Measurements from ENCODE around the gene TNIK.

TNIK gene

DNA sequence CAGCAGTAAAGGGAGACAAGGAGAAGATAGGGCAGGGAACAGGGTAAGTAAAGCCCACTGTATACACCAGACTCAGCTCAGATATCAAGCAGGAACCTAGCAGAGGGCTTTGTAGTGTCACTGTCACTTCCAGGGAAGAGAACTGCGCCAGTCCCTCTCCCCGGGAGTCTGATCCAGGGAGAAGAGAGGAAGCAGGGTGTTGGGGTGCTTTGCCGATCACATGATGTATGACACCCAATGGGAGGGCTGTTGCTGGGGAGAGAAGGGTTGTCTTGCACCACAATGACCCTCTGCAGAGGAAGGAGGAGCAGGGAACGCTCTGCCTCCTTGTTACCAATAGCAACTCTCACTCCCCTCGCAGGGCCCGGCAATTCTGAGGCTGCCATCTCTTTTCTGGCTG lies 286.5 kb downstream of the TNIK start:
- no peaks in the 10 kb centered on the region for H3K9me3 ChIP-seq (ENCODE audit: control insufficient read depth, low read length)
- H3K36me3 ChIP-seq (ENCODE audit: control insufficient read depth, insufficient read depth, low read length), result no peaks in the 10 kb centered on the region
- H3K4me3 ChIP-seq (ENCODE audit: low read length), result no peak overlapping the region
- H3K4me1 ChIP-seq (ENCODE audit: control insufficient read depth, insufficient read depth, low read length), result peaks cover 15% of the 10 kb centered on the region
- H3K27me3 ChIP-seq (ENCODE audit: control insufficient read depth, insufficient read depth, low read length), result no peaks in the 10 kb centered on the region
- H3K9ac ChIP-seq (ENCODE audit: low read length), result no peak overlapping the region

DNA sequence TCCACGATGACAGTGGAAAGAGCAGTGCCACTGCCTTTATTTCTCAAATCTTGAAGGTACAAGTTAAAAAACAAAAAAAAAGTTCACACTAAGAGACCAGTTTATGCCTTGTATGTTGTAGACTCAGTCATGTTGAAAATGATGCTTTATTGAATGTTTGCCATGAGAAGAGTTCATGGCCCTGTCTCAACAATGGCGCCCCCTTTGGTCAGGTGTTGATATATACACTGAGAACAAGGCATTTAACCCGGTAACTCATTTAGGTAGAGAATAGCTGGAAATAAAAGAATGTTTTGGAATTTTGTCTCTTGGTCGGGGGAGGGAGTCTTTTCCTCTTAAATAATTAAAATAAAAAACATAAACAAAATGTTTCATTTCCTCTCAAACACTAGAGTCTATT lies 288.1 kb downstream of the TNIK start:
- peaks cover 19% of the 10 kb centered on the region for H3K4me1 ChIP-seq (ENCODE audit: control insufficient read depth, insufficient read depth, low read length)
- no peak overlapping the region for H3K4me3 ChIP-seq (ENCODE audit: low read length)
- no peaks in the 10 kb centered on the region for H3K9me3 ChIP-seq (ENCODE audit: control insufficient read depth, low read length)

DNA sequence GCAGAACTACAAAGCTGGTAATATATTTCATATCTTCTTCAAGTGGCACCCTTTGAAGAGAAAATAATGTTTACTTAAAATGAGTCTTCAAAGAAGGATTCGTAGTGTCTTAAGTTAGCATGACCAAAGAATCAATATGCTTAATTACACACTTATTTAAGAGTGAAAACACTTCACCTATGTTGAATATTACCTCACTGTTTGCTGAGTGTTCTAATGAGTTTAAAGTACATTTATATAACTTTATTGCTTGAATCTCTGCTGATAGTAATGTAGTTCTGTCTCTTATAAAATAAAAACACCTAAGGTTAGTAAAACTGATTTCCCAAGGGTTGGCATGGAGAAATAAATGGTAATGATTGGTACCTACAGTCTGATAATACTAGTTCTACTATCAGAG lies 290.3 kb downstream of the TNIK start:
- no peaks in the 10 kb centered on the region for H3K27me3 ChIP-seq (ENCODE audit: control insufficient read depth, insufficient read depth, low read length)
- no peaks in the 10 kb centered on the region for H3K9me3 ChIP-seq (ENCODE audit: control insufficient read depth, low read length)
- H3K4me3 ChIP-seq (ENCODE audit: low read length), result no peak overlapping the region
- peaks cover 18% of the 10 kb centered on the region for H3K4me1 ChIP-seq (ENCODE audit: control insufficient read depth, insufficient read depth, low read length)
- no peak overlapping the region for H3K9ac ChIP-seq (ENCODE audit: low read length)
- no peaks in the 10 kb centered on the region for H3K36me3 ChIP-seq (ENCODE audit: control insufficient read depth, insufficient read depth, low read length)

More for the DNA sequence above, 288.1 kb downstream of the TNIK start:
- Histone ChIP-seq H3K27me3 (ENCODE audit: control insufficient read depth, insufficient read depth, low read length) (no peaks in the 10 kb centered on the region), H3K36me3 (ENCODE audit: control insufficient read depth, insufficient read depth, low read length) (no peaks in the 10 kb centered on the region), H3K9ac (ENCODE audit: low read length) (no peak overlapping the region)

- Histone ChIP-seq H3K9ac (ENCODE audit: low read length) (no peak overlapping the region), H3K4me3 (ENCODE audit: low read length) (no peak overlapping the region), H3K36me3 (ENCODE audit: control insufficient read depth, insufficient read depth, low read length) (no peaks in the 10 kb centered on the region), H3K4me1 (ENCODE audit: control insufficient read depth, insufficient read depth, low read length) (peaks cover 16% of the 10 kb centered on the region), H3K9me3 (ENCODE audit: control insufficient read depth, low read length) (no peaks in the 10 kb centered on the region), H3K27me3 (ENCODE audit: control insufficient read depth, insufficient read depth, low read length) (no peaks in the 10 kb centered on the region)
These were observed 290.8 kb downstream of the TNIK start for GRCh38 chr3:171169443-171169842.

- Histone ChIP-seq H3K9ac (ENCODE audit: low read length) (no peak overlapping the region), H3K9me3 (ENCODE audit: control insufficient read depth, low read length) (no peaks in the 10 kb centered on the region), H3K36me3 (ENCODE audit: control insufficient read depth, insufficient read depth, low read length) (no peaks in the 10 kb centered on the region), H3K4me1 (ENCODE audit: control insufficient read depth, insufficient read depth, low read length) (peaks cover 9% of the 10 kb centered on the region), H3K4me3 (ENCODE audit: low read length) (no peak overlapping the region), H3K27me3 (ENCODE audit: control insufficient read depth, insufficient read depth, low read length) (no peaks in the 10 kb centered on the region)
These were observed 291.7 kb downstream of the TNIK start for GRCh38 chr3:171168551-171168950.

DNA sequence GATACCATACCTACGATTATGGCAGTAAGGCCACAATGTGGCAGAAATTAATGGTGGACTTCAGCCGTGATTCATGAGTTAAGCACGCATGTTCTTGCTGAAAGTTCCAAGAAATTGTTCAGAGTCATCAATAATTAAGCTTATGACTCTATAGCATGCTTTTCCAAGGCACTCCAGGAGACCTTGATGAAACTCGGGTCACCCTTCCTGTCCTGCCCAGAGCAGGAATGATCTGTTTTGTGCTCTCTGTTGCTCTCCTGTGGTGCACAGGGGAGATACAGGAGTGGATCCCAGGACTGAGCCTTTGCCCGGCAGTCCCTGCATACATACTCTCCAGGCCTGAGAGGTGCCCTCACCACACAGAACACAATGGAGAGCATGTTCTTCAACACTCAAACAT lies 292.1 kb downstream of the TNIK start:
- Histone ChIP-seq H3K9me3 (ENCODE audit: control insufficient read depth, low read length) (no peaks in the 10 kb centered on the region), H3K9ac (ENCODE audit: low read length) (no peak overlapping the region), H3K36me3 (ENCODE audit: control insufficient read depth, insufficient read depth, low read length) (no peaks in the 10 kb centered on the region), H3K27me3 (ENCODE audit: control insufficient read depth, insufficient read depth, low read length) (no peaks in the 10 kb centered on the region), H3K4me1 (ENCODE audit: control insufficient read depth, insufficient read depth, low read length) (peaks cover 9% of the 10 kb centered on the region), H3K4me3 (ENCODE audit: low read length) (no peak overlapping the region)

GRCh38 chr3:171165983-171166382 lies 294.2 kb downstream of the TNIK start:
- Histone ChIP-seq H3K9me3 (ENCODE audit: control insufficient read depth, low read length) (no peaks in the 10 kb centered on the region), H3K4me3 (ENCODE audit: low read length) (no peak overlapping the region), H3K4me1 (ENCODE audit: control insufficient read depth, insufficient read depth, low read length) (peaks cover 9% of the 10 kb centered on the region), H3K36me3 (ENCODE audit: control insufficient read depth, insufficient read depth, low read length) (no peaks in the 10 kb centered on the region), H3K9ac (ENCODE audit: low read length) (no peak overlapping the region), H3K27me3 (ENCODE audit: control insufficient read depth, insufficient read depth, low read length) (no peaks in the 10 kb centered on the region)

GRCh38 chr3:171165499-171165921 lies 294.7 kb downstream of the TNIK start:
- H3K9ac ChIP-seq (ENCODE audit: low read length), result no peak overlapping the region
- H3K27me3 ChIP-seq (ENCODE audit: control insufficient read depth, insufficient read depth, low read length), result no peaks in the 10 kb centered on the region
- H3K4me1 ChIP-seq (ENCODE audit: control insufficient read depth, insufficient read depth, low read length), result peaks cover 9% of the 10 kb centered on the region
- no peaks in the 10 kb centered on the region for H3K36me3 ChIP-seq (ENCODE audit: control insufficient read depth, insufficient read depth, low read length)
- no peaks in the 10 kb centered on the region for H3K9me3 ChIP-seq (ENCODE audit: control insufficient read depth, low read length)
- H3K4me3 ChIP-seq (ENCODE audit: low read length), result no peak overlapping the region

DNA sequence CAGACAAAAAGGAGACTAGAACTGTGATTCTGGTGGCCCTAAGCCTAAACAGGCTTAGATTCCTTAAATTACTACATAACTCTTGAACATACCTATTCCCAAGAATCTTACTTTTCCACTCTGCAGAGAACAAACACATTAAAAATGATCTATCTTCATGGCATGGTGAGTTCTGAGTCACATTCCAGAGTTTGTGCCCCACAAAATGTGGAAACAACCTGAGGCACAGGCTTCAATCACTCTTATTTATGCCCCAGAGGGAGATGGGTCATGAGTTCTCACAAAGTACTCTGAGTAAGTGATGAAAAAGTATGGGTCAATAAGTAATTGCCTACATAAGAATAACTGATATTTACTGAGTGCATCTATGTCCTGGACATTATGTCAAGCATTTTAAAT lies 296.1 kb downstream of the TNIK start:
- Histone ChIP-seq H3K9me3 (ENCODE audit: control insufficient read depth, low read length) (no peaks in the 10 kb centered on the region), H3K36me3 (ENCODE audit: control insufficient read depth, insufficient read depth, low read length) (no peaks in the 10 kb centered on the region)

DNA sequence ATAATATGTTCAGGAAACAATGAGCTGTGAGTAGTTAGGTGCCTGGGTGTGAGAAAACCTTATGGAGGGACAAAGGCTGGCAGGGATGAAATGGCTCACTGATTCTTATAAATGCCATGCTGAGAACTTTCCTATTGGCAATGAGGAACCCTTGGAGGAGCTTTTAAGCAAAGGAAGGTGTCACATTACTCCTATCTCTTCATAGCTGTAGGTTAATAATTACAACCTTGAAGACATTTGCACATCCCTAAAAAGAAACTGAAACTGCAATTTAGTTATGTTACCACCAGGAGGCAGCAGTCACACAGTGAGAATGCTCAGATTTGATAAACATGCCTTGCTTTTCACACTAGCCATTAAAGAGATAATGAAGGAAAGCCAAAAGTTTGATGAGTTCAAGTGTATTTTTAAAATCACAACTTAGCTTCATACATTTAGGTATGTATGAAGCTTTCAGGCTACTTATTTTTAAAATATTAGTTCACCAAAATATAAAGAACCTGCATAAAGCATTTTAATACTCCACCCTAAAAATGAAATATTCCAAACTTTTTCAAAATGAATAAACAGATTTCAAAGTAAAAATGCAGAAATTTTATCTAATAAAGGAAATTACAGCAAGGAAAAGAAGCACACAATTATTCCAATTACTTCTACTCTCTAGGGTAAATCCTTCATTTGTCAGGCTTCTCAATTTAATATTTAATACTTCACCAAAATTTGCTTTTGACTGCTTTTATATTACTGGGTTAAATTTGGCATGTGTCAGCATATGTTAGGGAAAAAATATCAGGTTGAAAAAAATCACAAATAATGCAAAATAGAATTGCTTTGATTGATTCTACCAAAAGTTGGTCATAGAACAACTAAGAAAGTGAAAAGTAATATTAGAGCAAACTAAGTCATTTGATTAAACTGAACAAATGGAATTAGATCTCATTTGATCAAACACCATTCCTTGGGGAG lies 296.8 kb downstream of the TNIK start:
- H3K4me1 ChIP-seq (ENCODE audit: control insufficient read depth, insufficient read depth, low read length), result peaks cover 9% of the 10 kb centered on the region
- no peaks in the 10 kb centered on the region for H3K9me3 ChIP-seq (ENCODE audit: control insufficient read depth, low read length)
- H3K9ac ChIP-seq (ENCODE audit: low read length), result no peak overlapping the region
- no peaks in the 10 kb centered on the region for H3K36me3 ChIP-seq (ENCODE audit: control insufficient read depth, insufficient read depth, low read length)
- H3K27me3 ChIP-seq (ENCODE audit: control insufficient read depth, insufficient read depth, low read length), result no peaks in the 10 kb centered on the region
- no peak overlapping the region for H3K4me3 ChIP-seq (ENCODE audit: low read length)

More for the DNA sequence above, 296.1 kb downstream of the TNIK start:
- H3K4me3 ChIP-seq (ENCODE audit: low read length), result no peak overlapping the region
- peaks cover 9% of the 10 kb centered on the region for H3K4me1 ChIP-seq (ENCODE audit: control insufficient read depth, insufficient read depth, low read length)
- H3K9ac ChIP-seq (ENCODE audit: low read length), result no peak overlapping the region
- no peaks in the 10 kb centered on the region for H3K27me3 ChIP-seq (ENCODE audit: control insufficient read depth, insufficient read depth, low read length)

GRCh38 chr3:171160325-171160724 lies 299.9 kb downstream of the TNIK start:
- Histone ChIP-seq H3K27me3 (ENCODE audit: control insufficient read depth, insufficient read depth, low read length) (no peaks in the 10 kb centered on the region), H3K9me3 (ENCODE audit: control insufficient read depth, low read length) (no peaks in the 10 kb centered on the region), H3K4me3 (ENCODE audit: low read length) (no peak overlapping the region), H3K36me3 (ENCODE audit: control insufficient read depth, insufficient read depth, low read length) (no peaks in the 10 kb centered on the region), H3K4me1 (ENCODE audit: control insufficient read depth, insufficient read depth, low read length) (no peaks in the 10 kb centered on the region), H3K9ac (ENCODE audit: low read length) (no peak overlapping the region)

DNA sequence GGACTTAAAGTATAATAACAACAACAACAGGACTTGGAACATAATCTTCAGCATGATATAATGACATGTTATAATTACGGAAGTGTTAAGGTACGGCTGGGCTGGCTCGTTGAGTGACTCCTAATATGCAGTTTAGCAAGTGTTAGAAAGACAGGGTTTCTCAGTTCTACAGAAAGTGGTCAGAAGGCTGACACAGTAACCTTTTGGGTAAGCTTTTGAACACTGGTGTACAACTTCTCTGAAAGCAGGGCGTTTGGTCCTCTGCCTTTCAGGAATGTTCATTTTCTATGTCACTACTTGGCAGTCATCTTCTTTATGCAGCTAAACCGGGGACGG lies 300.4 kb downstream of the TNIK start:
- Histone ChIP-seq H3K27me3 (ENCODE audit: control insufficient read depth, insufficient read depth, low read length) (no peaks in the 10 kb centered on the region), H3K4me3 (ENCODE audit: low read length) (no peak overlapping the region), H3K9ac (ENCODE audit: low read length) (no peak overlapping the region), H3K4me1 (ENCODE audit: control insufficient read depth, insufficient read depth, low read length) (no peaks in the 10 kb centered on the region), H3K36me3 (ENCODE audit: control insufficient read depth, insufficient read depth, low read length) (no peaks in the 10 kb centered on the region), H3K9me3 (ENCODE audit: control insufficient read depth, low read length) (no peaks in the 10 kb centered on the region)

Measured in mucosa of stomach (tissue), 1 donor.